Tibial artery (tissue), 4 donors: ENCODE results near the gene TBX18.

Experiments used
- DNase-seq, 2 donors: peaks; one replicate each; pipeline ENCODE4 v3.0.0-alpha.2; 2019
- H3K27ac ChIP-seq, 2 donors: fragments of 200-600 bp; sonication (generic) in 1 of 2; 1 replicate in 1 of 2; 2 replicates in 1 of 2; pipeline ENCODE4 v1.5.1; 2018 to 2019; ENCODE audit warnings: mild to moderate bottlenecking in 1 of 2
- H3K27me3 ChIP-seq, 2 donors: fragments of 200-600 bp; sonication (generic) in 1 of 2; one replicate each; pipeline versions ENCODE4 v1.5.1 to v1.6.0; 2016 to 2019
- H3K36me3 ChIP-seq, 3 donors: fragments of 200-600 bp; sonication (generic) in 2 of 3; one replicate each; pipeline ENCODE4 v1.5.1; 2016 to 2019; ENCODE audit warnings: mild to moderate bottlenecking in 2 of 3
- H3K4me1 ChIP-seq, 4 donors: fragments of 200-600 bp; sonication (generic) in 2 of 4; 1 replicate in 3 of 4; 2 replicates in 1 of 4; pipeline ENCODE4 v1.5.1; 2016 to 2019
- H3K4me3 ChIP-seq, 2 donors: fragments of 200-600 bp; sonication (generic) in 1 of 2; 1 replicate in 1 of 2; 2 replicates in 1 of 2; pipeline ENCODE4 v1.5.1; 2018 to 2019; ENCODE audit warnings: mild to moderate bottlenecking in 2 of 2
- H3K9me3 ChIP-seq, 3 donors: fragments of 200-600 bp; sonication (generic) in 1 of 3; one replicate each; pipeline ENCODE4 v1.5.1; 2016 to 2019
- intact Hi-C: fragments of 100-400 bp; cut with DNase I; formaldehyde crosslinking; loops from one replicate; pipeline ENCODE4 v1.15.0; 2023; ENCODE audit warnings: low total_unique reads
- TF ChIP-seq, protein P1 (sequence below), 2 experiments: fragments of 200-600 bp in 1 of 2; fragments of 450-650 bp in 1 of 2; IDR thresholded peaks; one replicate each; pipeline ENCODE4 v1.5.1; 2017 to 2019; ENCODE audit warnings: antibody characterized with exemption in 2 of 2, mild to moderate bottlenecking in 1 of 2, moderate library complexity in 1 of 2

Gene TBX18

DNA sequence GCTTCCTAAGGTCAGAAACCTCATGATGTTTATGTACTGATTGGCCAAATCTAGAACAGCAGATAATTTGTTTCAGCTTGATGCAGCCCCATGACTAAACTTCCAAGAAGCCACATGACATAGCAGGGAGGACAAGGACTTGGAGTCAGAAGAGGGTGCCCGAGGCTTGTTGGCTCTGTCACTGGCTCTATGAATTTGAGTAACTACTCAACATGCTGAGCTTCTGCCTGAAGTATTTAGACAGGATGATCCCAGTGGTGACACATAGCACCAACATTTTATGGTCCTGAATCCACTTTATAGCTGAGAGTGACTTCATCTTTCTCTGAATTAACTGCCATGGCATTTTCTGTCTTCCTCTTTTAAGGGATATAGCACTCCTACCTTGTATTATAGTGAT lies 13.5 kb upstream of the TBX18 start:
- no peak for DNase-seq
- H3K4me3 ChIP-seq, result no peak overlapping the region
- peaks cover 0 to 9% (median 0%) of the 10 kb centered on the region in 4 donors for H3K4me1 ChIP-seq
- intact Hi-C loops, result loop anchor here (10.0 kb wide), 1 partner anchor 547 kb away; no protein-coding TSS in a partner anchor
- H3K27me3 ChIP-seq, result no peaks in the 10 kb centered on the region
- H3K9me3 ChIP-seq, result no peaks in the 10 kb centered on the region
- TF ChIP-seq, protein P1, sequence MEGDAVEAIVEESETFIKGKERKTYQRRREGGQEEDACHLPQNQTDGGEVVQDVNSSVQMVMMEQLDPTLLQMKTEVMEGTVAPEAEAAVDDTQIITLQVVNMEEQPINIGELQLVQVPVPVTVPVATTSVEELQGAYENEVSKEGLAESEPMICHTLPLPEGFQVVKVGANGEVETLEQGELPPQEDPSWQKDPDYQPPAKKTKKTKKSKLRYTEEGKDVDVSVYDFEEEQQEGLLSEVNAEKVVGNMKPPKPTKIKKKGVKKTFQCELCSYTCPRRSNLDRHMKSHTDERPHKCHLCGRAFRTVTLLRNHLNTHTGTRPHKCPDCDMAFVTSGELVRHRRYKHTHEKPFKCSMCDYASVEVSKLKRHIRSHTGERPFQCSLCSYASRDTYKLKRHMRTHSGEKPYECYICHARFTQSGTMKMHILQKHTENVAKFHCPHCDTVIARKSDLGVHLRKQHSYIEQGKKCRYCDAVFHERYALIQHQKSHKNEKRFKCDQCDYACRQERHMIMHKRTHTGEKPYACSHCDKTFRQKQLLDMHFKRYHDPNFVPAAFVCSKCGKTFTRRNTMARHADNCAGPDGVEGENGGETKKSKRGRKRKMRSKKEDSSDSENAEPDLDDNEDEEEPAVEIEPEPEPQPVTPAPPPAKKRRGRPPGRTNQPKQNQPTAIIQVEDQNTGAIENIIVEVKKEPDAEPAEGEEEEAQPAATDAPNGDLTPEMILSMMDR (IDR thresholded peaks at IDR 0.05), result no peak
- H3K36me3 ChIP-seq, result no peaks in the 10 kb centered on the region
- H3K27ac ChIP-seq, result no peak overlapping the region

DNA sequence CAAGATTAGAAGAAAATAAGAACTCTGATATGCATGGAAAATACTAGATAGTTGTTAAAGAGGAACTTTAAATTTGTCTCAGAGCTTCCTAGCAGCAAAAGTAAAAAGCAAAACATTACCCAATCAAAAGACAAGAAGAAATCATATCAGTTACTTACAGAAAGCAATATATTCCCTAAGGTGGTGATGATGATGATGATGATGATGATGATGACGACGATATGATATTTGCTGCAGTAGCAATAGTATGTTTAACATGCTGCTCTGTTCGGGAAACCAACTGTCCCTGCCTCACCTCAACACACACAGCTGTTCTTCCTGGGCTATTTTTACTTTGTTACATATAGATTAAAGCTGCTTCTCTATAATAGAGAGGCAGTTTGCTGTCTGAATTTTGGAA lies 12.0 kb upstream of the TBX18 start:
- peaks cover 0 to 9% (median 0%) of the 10 kb centered on the region in 4 donors for H3K4me1 ChIP-seq
- intact Hi-C loops, result loop anchor here (10.0 kb wide), 1 partner anchor 548 kb away; no protein-coding TSS in a partner anchor
- TF ChIP-seq, protein P1 (IDR thresholded peaks at IDR 0.05), result no peak
- no peaks in the 10 kb centered on the region for H3K36me3 ChIP-seq
- no peak overlapping the region for H3K27ac ChIP-seq
- no peaks in the 10 kb centered on the region for H3K9me3 ChIP-seq
- no peak overlapping the region for H3K4me3 ChIP-seq
- no peak for DNase-seq
- no peaks in the 10 kb centered on the region for H3K27me3 ChIP-seq

DNA sequence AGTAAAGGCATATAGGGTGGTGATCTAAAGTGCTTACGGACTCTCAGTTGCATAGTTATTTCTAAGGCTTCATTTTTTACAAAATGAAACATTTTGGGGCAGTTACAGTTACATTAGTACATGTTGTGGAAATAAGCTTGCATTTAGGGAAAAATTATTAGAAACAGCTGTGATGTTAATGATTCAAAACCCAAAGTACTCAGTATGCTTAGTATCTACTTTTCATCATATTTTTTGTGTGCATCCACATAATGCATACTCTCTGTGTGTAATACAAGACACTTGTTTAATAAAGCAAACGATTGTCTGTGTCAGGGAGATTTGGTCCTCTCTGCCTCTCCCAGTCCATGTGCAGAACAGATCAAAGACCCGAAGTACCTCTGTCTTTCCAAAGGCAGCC lies 11.4 kb upstream of the TBX18 start:
- Histone ChIP-seq H3K27me3 (no peaks in the 10 kb centered on the region), H3K9me3 (no peaks in the 10 kb centered on the region), H3K4me1 (peaks cover 0 to 9% (median 0%) of the 10 kb centered on the region in 4 donors), H3K4me3 (no peak overlapping the region), H3K36me3 (no peaks in the 10 kb centered on the region), H3K27ac (no peak overlapping the region)
- intact Hi-C loops, result loop anchor here (10.0 kb wide), 1 partner anchor 549 kb away; no protein-coding TSS in a partner anchor
- no peak for DNase-seq
- TF ChIP-seq, protein P1 (IDR thresholded peaks at IDR 0.05), result no peak

- Histone ChIP-seq H3K9me3 (no peaks in the 10 kb centered on the region), H3K27ac (peak overlapping the region; percentile 99 to 100), H3K27me3 (no peaks in the 10 kb centered on the region), H3K4me3 (peak overlapping the region; percentile 62 to 79), H3K36me3 (no peaks in the 10 kb centered on the region), H3K4me1 (peaks cover 0 to 9% (median 0%) of the 10 kb centered on the region in 4 donors)
- intact Hi-C loops, result loop anchor here (1.0 to 10.0 kb wide), 2 partner anchors 350 to 550 kb away; no protein-coding TSS in a partner anchor
- DNase-seq, result no peak
- TF ChIP-seq, protein P1 (IDR thresholded peaks at IDR 0.05), result no peak
These were observed 10.5 kb upstream of the TBX18 start for GRCh38 chr6:84774985-84775284.

DNA sequence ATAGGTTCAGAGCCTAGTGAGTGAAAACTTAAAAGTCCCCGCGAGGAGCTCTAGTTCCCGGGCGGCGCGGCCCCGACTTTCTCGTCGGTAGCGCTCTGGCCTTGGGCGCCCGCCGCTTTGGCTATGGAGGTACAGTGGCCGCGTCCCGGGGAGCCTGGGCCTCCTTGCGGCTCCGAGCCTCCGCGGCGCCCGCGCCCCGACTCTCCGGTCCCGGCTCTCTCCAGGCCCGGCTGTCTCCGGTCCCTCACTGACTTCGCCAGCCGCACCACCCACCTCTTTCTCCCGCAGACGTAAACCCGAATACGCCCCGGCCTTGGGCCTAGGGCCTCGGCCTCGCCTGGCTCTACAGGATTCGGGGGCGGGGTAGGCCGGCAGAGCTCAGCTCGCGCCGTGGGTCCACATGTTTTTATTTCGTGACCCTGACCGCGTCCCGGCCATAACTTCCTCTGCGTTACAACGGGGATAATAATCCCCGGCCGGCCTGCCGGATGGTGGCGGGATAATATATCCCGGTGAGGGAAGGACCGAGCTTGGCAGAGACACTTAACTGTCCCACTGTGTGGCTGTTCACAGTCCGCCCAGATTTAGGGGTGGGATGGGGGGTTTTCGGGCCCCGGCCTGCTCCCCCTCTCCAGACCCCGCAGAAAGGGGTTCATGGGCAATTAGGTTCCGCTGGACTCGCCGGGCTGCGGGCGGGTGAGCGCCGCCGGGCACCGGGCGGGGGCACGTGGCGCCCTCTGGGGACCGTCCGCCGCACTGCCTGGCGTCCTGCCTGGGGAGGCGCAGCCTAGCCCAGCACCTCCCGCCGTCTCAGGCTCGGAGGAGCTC lies 10.0 kb upstream of the TBX18 start:
- H3K27ac ChIP-seq, result peak overlapping the region; percentile 99 to 100
- TF ChIP-seq, protein P1 (IDR thresholded peaks at IDR 0.05), result peak; percentile 65 to 83
- intact Hi-C loops, result loop anchor here (1.0 to 10.0 kb wide), 2 partner anchors 349 to 550 kb away; no protein-coding TSS in a partner anchor
- no peaks in the 10 kb centered on the region for H3K9me3 ChIP-seq
- DNase-seq, result peak; percentile 41 to 87
- H3K4me3 ChIP-seq, result peak overlapping the region; percentile 62 to 79
- H3K36me3 ChIP-seq, result no peaks in the 10 kb centered on the region
- peaks cover 0 to 9% (median 0%) of the 10 kb centered on the region in 4 donors for H3K4me1 ChIP-seq
- no peaks in the 10 kb centered on the region for H3K27me3 ChIP-seq
